Stimulated activated CD4-positive, alpha-beta T cell treated with anti-CD3 and anti-CD28 coated beads, Interleukin-2, amount 100 ng/mL, for 24 hours (primary cell): ENCODE measurements around the gene RPL36.

Experiments used
- DNase-seq, 2 donors: peaks; one replicate each; pipeline ENCODE4 v3.0.0-alpha.2; 2020

Gene RPL36

GRCh38 chr19:5690125-5690954 is at the start of gene RPL36:
Gene RPL36, plus strand, starts transcription at chr19:5690295. Its CDS starts 213 bp downstream, at chr19:5690508.
- peak; percentile 100 for DNase-seq

GRCh38 chr19:5641171-5641570 is 48.9 kb upstream of the RPL36 start:
- no peak for DNase-seq

- no peak for DNase-seq
Measured at GRCh38 chr19:5642204-5642603, 47.9 kb upstream of the RPL36 start.

- no peak for DNase-seq
Measured at GRCh38 chr19:5643060-5643459, 47.0 kb upstream of the RPL36 start.

GRCh38 chr19:5644037-5644436 is 46.1 kb upstream of the RPL36 start:
- DNase-seq = no peak

GRCh38 chr19:5645409-5645808 is 44.7 kb upstream of the RPL36 start:
- no peak for DNase-seq

- DNase-seq = no peak
Measured at GRCh38 chr19:5646703-5647102, 43.4 kb upstream of the RPL36 start.

GRCh38 chr19:5648464-5648863 is 41.6 kb upstream of the RPL36 start:
- no peak for DNase-seq

GRCh38 chr19:5651361-5651760 is 38.7 kb upstream of the RPL36 start:
- DNase-seq = no peak

- DNase-seq = no peak
Measured at GRCh38 chr19:5652261-5652660, 37.8 kb upstream of the RPL36 start.

- DNase-seq = no peak
Measured at GRCh38 chr19:5654931-5655330, 35.2 kb upstream of the RPL36 start.

- DNase-seq = no peak
Measured at GRCh38 chr19:5655412-5655811, 34.7 kb upstream of the RPL36 start.

GRCh38 chr19:5661483-5661882 is 28.6 kb upstream of the RPL36 start:
- DNase-seq = no peak

GRCh38 chr19:5663904-5664303 is 26.2 kb upstream of the RPL36 start:
- no peak for DNase-seq

- DNase-seq = no peak
Measured at GRCh38 chr19:5664515-5664914, 25.6 kb upstream of the RPL36 start.

GRCh38 chr19:5665781-5666513 is 24.1 kb upstream of the RPL36 start:
- DNase-seq = no peak

GRCh38 chr19:5666921-5667610 is 23.0 kb upstream of the RPL36 start:
- no peak for DNase-seq

GRCh38 chr19:5667751-5668271 is 22.3 kb upstream of the RPL36 start:
- no peak for DNase-seq

- DNase-seq = no peak
Measured at GRCh38 chr19:5669212-5669611, 20.9 kb upstream of the RPL36 start.

- DNase-seq = no peak
Measured at GRCh38 chr19:5671600-5671999, 18.5 kb upstream of the RPL36 start.

- no peak for DNase-seq
Measured at GRCh38 chr19:5672708-5673459, 17.2 kb upstream of the RPL36 start.

- no peak for DNase-seq
Measured at GRCh38 chr19:5673752-5674151, 16.3 kb upstream of the RPL36 start.

GRCh38 chr19:5674714-5675113 is 15.4 kb upstream of the RPL36 start:
- no peak for DNase-seq
